CD4-positive, CD25-positive, alpha-beta regulatory T cell (primary cell): ENCODE measurements around the gene CEP164. TPM values are rescaled to one million over a fixed set of nuclear protein-coding genes. Genes with fewer than 3 reads are reported as not detected.

ENCODE experiments used
- ATAC-seq, 2 donors: fragments of 150-1000 bp; cut with Tn5 transposase; one replicate each; pipeline ENCODE4 v1.10.0; 2021; ENCODE audit warnings: low read depth in 2 of 2, moderate number of reproducible peaks in 2 of 2, moderate library complexity in 1 of 2
- DNase-seq, 3 donors: peaks; one replicate each; pipeline versions ENCODE4 v3.0.0 to v3.0.0-alpha.2; 2012 to 2022; ENCODE audit warnings: mixed read lengths in 1 of 3
- H3K27ac ChIP-seq: one replicate; pipeline ENCODE4 v1.7.0; 2013; ENCODE audit warnings: mild to moderate bottlenecking, low read length; ENCODE audit not compliant: insufficient read depth, poor library complexity, severe bottlenecking
- H3K27me3 ChIP-seq: one replicate; pipeline ENCODE4 v1.7.0; 2013; ENCODE audit warnings: low read length; ENCODE audit not compliant: control insufficient read depth, insufficient read depth
- H3K36me3 ChIP-seq: one replicate; pipeline ENCODE4 v1.7.0; 2013; ENCODE audit warnings: mild to moderate bottlenecking, low read length, moderate library complexity; ENCODE audit not compliant: control insufficient read depth, insufficient read depth
- H3K4me1 ChIP-seq: 2 replicates; pipeline ENCODE4 v1.7.0; 2013; ENCODE audit warnings: mild to moderate bottlenecking, low read length; ENCODE audit not compliant: insufficient read depth, control insufficient read depth, poor library complexity, severe bottlenecking
- H3K4me3 ChIP-seq: one replicate; pipeline ENCODE4 v1.7.0; 2013; ENCODE audit warnings: low read depth, mild to moderate bottlenecking, low read length, moderate library complexity
- H3K9me3 ChIP-seq, 2 experiments: 1 replicate in 1 of 2; 2 replicates in 1 of 2; pipeline ENCODE4 v1.7.0; 2013; ENCODE audit warnings: low read length in 2 of 2, mild to moderate bottlenecking in 1 of 2, moderate library complexity in 1 of 2; ENCODE audit not compliant: control insufficient read depth in 2 of 2
- H3K27ac Mint-ChIP-seq, 3 donors: one replicate each; pipeline ENCODE4 v1.8.0; 2020 to 2022; ENCODE audit warnings: mild to moderate bottlenecking in 3 of 3, mixed read lengths in 3 of 3, moderate library complexity in 2 of 3
- H3K27me3 Mint-ChIP-seq: one replicate; pipeline ENCODE4 v1.8.0; 2022; ENCODE audit warnings: mild to moderate bottlenecking, mixed read lengths
- H3K36me3 Mint-ChIP-seq: one replicate; pipeline ENCODE4 v1.8.0; 2020; ENCODE audit warnings: mixed read lengths
- H3K4me1 Mint-ChIP-seq, 4 donors: one replicate each; pipeline ENCODE4 v1.8.0; 2020 to 2022; ENCODE audit warnings: mixed read lengths in 4 of 4, mild to moderate bottlenecking in 1 of 4
- H3K4me3 Mint-ChIP-seq, 4 donors: one replicate each; pipeline ENCODE4 v1.8.0; 2020 to 2022; ENCODE audit warnings: mild to moderate bottlenecking in 4 of 4, mixed read lengths in 4 of 4, moderate library complexity in 3 of 4
- H3K9me3 Mint-ChIP-seq, 7 donors: one replicate each; pipeline ENCODE4 v1.8.0; 2020 to 2022; ENCODE audit warnings: mixed read lengths in 7 of 7, mild to moderate bottlenecking in 3 of 7, moderate library complexity in 2 of 7
- polyA plus RNA-seq, 4 donors: library from polyadenylated mRNA; unstranded; fragments of 300-500 nt; fragmentation: Illumina TruSeq; gene quantifications; one replicate each; pipeline ENCODE4 v1.2.3, GENCODE V29; 2021
- total RNA-seq: library from RNA; stranded (reverse); gene quantifications from one replicate; pipeline ENCODE4 v1.2.3, GENCODE V29; 2022

CEP164 gene
- total and polyA plus RNA-seq, 5 donors from 2014 or later = 19.7 to 73.4 (median 21.3) TPM

DNA sequence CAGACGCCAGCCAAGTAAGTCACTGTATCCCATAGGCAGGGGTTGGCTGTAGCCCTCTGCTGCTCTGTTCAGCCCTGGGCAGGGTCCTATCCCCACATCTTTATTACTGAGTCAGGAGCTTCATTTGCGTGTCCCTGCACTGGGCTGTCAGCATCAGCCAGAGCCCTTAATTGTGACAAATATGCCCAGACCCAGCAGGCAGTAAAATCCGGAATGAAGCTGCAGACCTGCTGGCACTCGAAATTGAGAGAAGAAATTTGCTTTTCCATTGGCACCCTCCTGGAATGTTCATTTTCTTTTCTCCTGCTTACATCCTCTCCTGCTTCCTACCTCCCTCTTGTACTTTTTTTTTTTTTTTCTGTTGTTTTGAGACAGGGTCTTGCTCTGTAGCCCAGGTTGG lies 43.8 kb downstream of the CEP164 start:
- no peaks in the 10 kb centered on the region for H3K9me3 ChIP-seq
- H3K27ac ChIP-seq = no peak overlapping the region
- Mint-ChIP-seq H3K9me3 (no peaks in the 10 kb centered on the region), H3K4me3 (no peak overlapping the region), H3K36me3 (peaks cover 53% of the 10 kb centered on the region), H3K4me1 (peaks cover 0 to 5% (median 0%) of the 10 kb centered on the region in 4 donors), H3K27me3 (no peaks in the 10 kb centered on the region), H3K27ac (no peak overlapping the region)
- no peak overlapping the region for H3K4me3 ChIP-seq
- DNase-seq (no peak), ATAC-seq (no peak)
- H3K36me3 ChIP-seq = peaks cover 59% of the 10 kb centered on the region
- no peaks in the 10 kb centered on the region for H3K27me3 ChIP-seq
- H3K4me1 ChIP-seq = no peaks in the 10 kb centered on the region

DNA sequence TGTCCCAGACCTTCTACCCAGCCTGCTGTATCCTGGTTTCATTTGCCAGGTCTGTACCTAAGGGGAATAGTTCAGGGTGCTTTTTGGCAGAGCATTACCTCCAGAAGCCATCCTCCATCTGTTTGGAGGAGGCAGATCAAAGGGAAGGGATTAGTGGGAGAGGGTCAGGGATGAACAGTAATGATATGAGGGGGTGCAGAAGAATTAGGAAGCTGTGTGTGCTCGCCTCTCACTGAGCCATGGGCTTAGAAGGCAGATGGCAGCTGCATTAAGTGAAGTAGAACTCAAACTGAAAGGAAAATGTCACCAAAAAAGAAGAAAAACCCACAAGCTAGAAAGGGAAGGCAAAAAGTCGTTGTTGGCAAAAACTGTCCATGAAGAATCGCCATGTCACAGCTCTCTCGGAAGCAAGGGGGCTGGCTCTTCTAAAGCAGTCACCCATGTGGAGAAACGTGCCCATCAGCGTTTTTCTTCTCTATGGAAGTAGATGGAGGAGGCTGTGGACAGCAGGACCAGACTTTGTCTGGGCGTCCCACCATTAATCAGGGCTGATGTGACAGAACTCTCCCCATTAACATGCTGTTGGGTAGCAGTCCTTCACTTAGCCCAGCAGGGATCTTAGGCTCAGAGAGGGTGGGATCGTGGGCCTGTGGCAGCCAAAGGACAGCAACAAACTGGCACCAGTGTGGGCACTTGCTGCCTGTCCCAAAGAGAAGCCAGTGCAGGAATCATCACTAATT lies 46.8 kb downstream of the CEP164 start:
- no peak overlapping the region for H3K4me3 ChIP-seq
- no peaks in the 10 kb centered on the region for H3K27me3 Mint-ChIP-seq
- no peaks in the 10 kb centered on the region for H3K4me1 ChIP-seq

DNA sequence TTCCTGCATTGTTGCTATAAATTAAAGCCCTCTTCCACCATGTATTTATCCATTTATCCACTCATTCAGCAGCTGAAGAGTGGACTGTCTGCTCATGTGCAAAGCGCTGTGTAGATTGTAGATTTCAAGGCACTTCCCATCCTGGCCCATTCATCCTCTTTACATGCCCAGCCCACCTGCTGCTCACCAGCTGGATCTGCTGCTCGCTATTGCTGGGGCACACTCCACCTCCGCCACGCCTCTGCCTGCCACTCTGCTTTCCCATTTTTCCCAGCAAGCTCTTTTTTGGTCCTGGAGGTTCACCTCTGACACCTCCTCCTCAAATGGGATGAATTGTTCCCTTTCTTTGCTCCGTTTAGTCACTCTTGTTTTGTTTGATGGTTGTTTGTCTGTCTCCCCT lies 48.3 kb downstream of the CEP164 start:
- Histone ChIP-seq H3K4me1 (no peaks in the 10 kb centered on the region), H3K4me3 (no peak overlapping the region), H3K27me3 (no peaks in the 10 kb centered on the region), H3K36me3 (peaks cover 66% of the 10 kb centered on the region), H3K9me3 (no peaks in the 10 kb centered on the region), H3K27ac (no peak overlapping the region)
- H3K27ac Mint-ChIP-seq = no peak overlapping the region
- no peak overlapping the region for H3K4me3 Mint-ChIP-seq
- H3K36me3 Mint-ChIP-seq = peaks cover 67% of the 10 kb centered on the region
- no peak for DNase-seq
- no peaks in the 10 kb centered on the region for H3K9me3 Mint-ChIP-seq
- H3K27me3 Mint-ChIP-seq = no peaks in the 10 kb centered on the region
- H3K4me1 Mint-ChIP-seq = no peaks in the 10 kb centered on the region
- no peak for ATAC-seq

More for the DNA sequence above, 46.8 kb downstream of the CEP164 start:
- Histone ChIP-seq H3K36me3 (peaks cover 60% of the 10 kb centered on the region), H3K27me3 (no peaks in the 10 kb centered on the region), H3K27ac (no peak overlapping the region), H3K9me3 (no peaks in the 10 kb centered on the region)
- H3K9me3 Mint-ChIP-seq = no peaks in the 10 kb centered on the region
- H3K4me1 Mint-ChIP-seq = no peaks in the 10 kb centered on the region
- ATAC-seq = no peak
- DNase-seq = no peak
- no peak overlapping the region for H3K4me3 Mint-ChIP-seq
- no peak overlapping the region for H3K27ac Mint-ChIP-seq
- H3K36me3 Mint-ChIP-seq = peaks cover 56% of the 10 kb centered on the region

DNA sequence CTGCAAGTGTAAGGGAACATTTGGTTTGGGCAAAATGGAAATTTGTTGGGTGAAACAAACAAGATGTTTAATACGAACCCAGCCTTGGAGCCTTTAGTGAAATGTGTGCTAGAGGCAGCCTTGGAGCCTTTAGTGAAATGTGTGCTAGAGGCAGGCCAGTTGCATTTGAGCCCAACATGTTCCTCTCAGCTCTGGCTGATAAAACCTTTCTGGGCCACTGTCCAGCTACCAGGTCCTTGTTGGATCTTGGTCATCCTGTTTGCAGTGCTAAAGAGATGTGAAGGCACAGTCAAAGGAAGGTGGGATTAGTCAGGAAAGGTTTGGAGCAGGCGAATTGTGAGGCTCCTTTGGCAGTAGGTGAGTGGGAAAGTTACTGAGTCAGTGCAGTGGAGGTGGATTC lies 48.9 kb downstream of the CEP164 start:
- Histone ChIP-seq H3K4me3 (no peak overlapping the region), H3K36me3 (peaks cover 64% of the 10 kb centered on the region), H3K27ac (no peak overlapping the region), H3K27me3 (no peaks in the 10 kb centered on the region), H3K9me3 (no peaks in the 10 kb centered on the region), H3K4me1 (no peaks in the 10 kb centered on the region)
- Mint-ChIP-seq H3K36me3 (peaks cover 62% of the 10 kb centered on the region), H3K27me3 (no peaks in the 10 kb centered on the region), H3K4me1 (no peaks in the 10 kb centered on the region), H3K9me3 (no peaks in the 10 kb centered on the region), H3K4me3 (no peak overlapping the region), H3K27ac (no peak overlapping the region)
- DNase-seq = no peak
- no peak for ATAC-seq

DNA sequence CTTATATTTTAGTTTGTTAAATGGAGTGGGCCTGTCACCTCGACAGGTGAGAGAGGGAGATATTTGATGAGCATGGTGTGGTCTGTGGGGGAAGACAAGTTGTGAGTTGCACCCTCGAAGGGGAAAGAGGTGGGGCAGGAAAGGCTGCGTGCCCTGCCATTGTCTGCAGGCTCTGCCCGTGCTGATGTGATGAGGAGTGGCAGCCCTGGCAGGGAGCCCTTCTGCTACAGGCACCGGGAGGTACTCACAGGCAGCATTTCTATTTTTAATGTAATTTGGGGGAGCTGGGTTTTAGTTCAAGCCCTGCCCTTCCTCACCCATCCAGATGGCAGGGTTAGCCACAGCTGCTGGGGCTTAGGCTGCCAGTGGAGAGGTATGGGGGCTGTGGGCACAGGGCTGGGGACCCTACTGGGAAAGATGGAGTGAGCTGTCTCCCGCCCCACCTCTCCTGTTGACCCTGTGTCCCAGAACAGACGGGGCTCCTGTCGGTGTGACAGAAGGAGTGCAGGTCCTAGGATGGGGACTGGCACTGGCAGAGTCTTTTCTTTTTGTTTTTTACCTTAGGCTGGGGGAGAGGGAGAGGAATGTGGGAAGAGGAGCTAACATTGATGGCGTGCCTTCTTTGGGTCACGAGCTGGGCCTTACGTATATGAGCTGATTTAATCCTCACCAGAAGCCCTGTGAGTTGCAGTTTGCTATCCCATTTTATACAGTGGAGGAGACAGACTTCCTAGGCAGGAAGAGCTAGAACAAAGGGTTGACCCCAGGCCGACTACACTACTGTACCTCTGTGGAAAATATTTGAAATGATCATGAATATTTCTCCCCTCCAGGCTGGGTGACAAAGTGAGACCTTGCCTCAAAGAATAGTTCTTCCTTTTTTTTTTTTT lies 51.6 kb downstream of the CEP164 start:
- Histone ChIP-seq H3K27me3 (no peaks in the 10 kb centered on the region), H3K27ac (no peak overlapping the region), H3K36me3 (peaks cover 58% of the 10 kb centered on the region), H3K4me1 (no peaks in the 10 kb centered on the region), H3K4me3 (no peak overlapping the region), H3K9me3 (no peaks in the 10 kb centered on the region)
- Mint-ChIP-seq H3K36me3 (peaks cover 60% of the 10 kb centered on the region), H3K27me3 (no peaks in the 10 kb centered on the region), H3K9me3 (no peaks in the 10 kb centered on the region), H3K27ac (no peak overlapping the region), H3K4me1 (no peaks in the 10 kb centered on the region), H3K4me3 (no peak overlapping the region)
- ATAC-seq (no peak), DNase-seq (no peak)

DNA sequence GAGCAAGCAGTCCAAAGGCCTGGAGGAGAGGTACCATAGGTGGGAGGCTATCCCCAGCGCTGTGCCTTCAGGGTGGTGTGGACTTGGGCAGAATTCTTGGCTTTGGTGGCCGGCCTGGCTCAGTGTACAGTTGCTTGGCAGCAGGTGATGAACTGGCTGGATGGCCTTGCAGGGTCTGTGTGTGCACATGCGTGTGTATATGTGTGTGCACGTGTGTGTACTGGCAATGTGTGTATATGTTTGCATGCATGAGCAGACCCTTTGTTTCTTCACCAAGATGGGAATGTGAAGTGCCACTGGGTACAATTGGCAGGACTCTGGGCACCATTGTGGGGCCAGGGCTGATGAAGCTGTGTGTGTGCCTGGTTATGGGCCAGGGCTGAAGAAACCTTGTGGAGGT lies 53.0 kb downstream of the CEP164 start:
- Mint-ChIP-seq H3K36me3 (peaks cover 59% of the 10 kb centered on the region), H3K27ac (no peak overlapping the region), H3K4me1 (no peaks in the 10 kb centered on the region), H3K4me3 (no peak overlapping the region), H3K9me3 (no peaks in the 10 kb centered on the region), H3K27me3 (no peaks in the 10 kb centered on the region)
- H3K4me3 ChIP-seq = no peak overlapping the region
- no peak for ATAC-seq
- H3K27me3 ChIP-seq = no peaks in the 10 kb centered on the region
- no peak overlapping the region for H3K27ac ChIP-seq
- no peak for DNase-seq
- no peaks in the 10 kb centered on the region for H3K9me3 ChIP-seq
- H3K36me3 ChIP-seq = peaks cover 60% of the 10 kb centered on the region
- H3K4me1 ChIP-seq = no peaks in the 10 kb centered on the region

DNA sequence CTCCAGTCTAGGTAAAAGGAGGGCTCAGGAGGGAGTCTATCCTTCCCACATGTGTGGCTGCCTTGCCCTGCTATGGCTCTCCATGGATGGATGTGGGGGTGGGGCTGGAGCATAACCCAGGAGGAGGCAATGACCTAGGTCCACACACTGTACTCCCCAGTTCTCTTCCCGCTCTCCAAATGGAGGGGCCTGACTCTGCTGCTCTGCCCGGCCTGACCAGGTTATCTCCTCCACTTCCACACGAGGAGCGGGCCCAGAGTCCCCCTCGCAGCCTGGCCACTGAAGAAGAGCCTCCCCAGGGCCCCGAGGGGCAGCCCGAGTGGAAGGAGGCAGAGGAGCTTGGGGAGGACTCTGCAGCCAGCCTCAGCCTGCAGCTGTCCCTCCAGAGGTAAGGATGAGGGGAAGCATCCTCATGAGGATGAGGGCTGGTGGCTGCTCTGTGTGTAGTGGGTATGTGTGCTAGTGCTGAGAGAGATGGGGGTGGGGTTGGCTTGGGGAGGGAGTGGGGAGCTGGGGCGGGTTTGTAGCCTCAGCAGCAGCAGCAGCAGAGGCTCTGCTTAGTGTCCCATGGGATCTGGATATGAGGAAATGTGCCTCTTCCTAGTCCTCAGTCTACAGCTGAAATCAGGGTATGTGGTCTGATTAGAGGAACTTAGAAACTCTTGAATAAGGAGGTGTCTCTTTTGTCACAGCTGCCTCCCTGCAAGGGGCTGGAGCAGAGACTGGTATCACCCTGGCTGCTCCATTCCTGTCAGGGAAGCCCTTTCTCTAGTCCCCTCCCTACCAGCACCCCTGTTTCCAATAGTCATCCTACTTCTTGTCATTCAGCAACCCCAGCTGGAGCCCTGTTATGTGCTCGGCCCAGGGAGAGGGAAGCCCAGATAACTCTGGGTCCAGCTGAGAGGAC lies 54.1 kb downstream of the CEP164 start:
- H3K4me1 ChIP-seq = no peaks in the 10 kb centered on the region
- no peak for ATAC-seq
- H3K36me3 ChIP-seq = peaks cover 58% of the 10 kb centered on the region
- Mint-ChIP-seq H3K9me3 (no peaks in the 10 kb centered on the region), H3K27me3 (no peaks in the 10 kb centered on the region), H3K36me3 (peaks cover 57% of the 10 kb centered on the region), H3K27ac (no peak overlapping the region), H3K4me1 (no peaks in the 10 kb centered on the region), H3K4me3 (no peak overlapping the region)
- no peak for DNase-seq
- no peak overlapping the region for H3K27ac ChIP-seq
- no peak overlapping the region for H3K4me3 ChIP-seq
- no peaks in the 10 kb centered on the region for H3K9me3 ChIP-seq
- no peaks in the 10 kb centered on the region for H3K27me3 ChIP-seq
